GM19455 (cell line): ENCODE results near the gene SHISA9.
"Not testable (repeated sequence)": the region's sequence is repeated elsewhere in the genome, so short reads cannot be mapped to it uniquely, and the experiment has no call there.

Experiments used
- ATAC-seq: cut with Tn5 transposase; IDR thresholded peaks from one replicate; pipeline ENCODE4 v1.9.1; 2021; ENCODE audit not compliant: unreplicated experiment

Gene SHISA9

GRCh38 chr16:12899529-12900143 lies 1.8 kb upstream of the SHISA9 start:
- ATAC-seq, result no peak

- ATAC-seq, result no peak
Observed at GRCh38 chr16:12900156-12900555, 1.2 kb upstream of the SHISA9 start.

GRCh38 chr16:12900599-12901203 lies 697 bp upstream of the SHISA9 start:
- ATAC-seq, result no peak

- ATAC-seq, result no peak
Observed at GRCh38 chr16:12901204-12901596, 198 bp upstream of the SHISA9 start.

GRCh38 chr16:12902511-12903372 lies 1.3 kb downstream of the SHISA9 start:
- no peak for ATAC-seq

- no peak for ATAC-seq
Observed at GRCh38 chr16:12903407-12904328, 2.3 kb downstream of the SHISA9 start.

- no peak for ATAC-seq
Observed at GRCh38 chr16:12904329-12904671, 2.9 kb downstream of the SHISA9 start.

GRCh38 chr16:12906271-12906670 lies 4.9 kb downstream of the SHISA9 start:
- ATAC-seq, result no peak

GRCh38 chr16:12906765-12907516 lies 5.5 kb downstream of the SHISA9 start:
- no peak for ATAC-seq

GRCh38 chr16:12907670-12908233 lies 6.4 kb downstream of the SHISA9 start:
- ATAC-seq, result no peak

- ATAC-seq, result no peak
Observed at GRCh38 chr16:12917246-12917645, 15.8 kb downstream of the SHISA9 start.

- no peak for ATAC-seq
Observed at GRCh38 chr16:12917653-12918052, 16.3 kb downstream of the SHISA9 start.

GRCh38 chr16:12920739-12921138 lies 19.3 kb downstream of the SHISA9 start:
- no peak for ATAC-seq

GRCh38 chr16:12923640-12924039 lies 22.2 kb downstream of the SHISA9 start:
- ATAC-seq, result not testable (repeated sequence)

- ATAC-seq, result no peak
Observed at GRCh38 chr16:12925026-12925800, 23.8 kb downstream of the SHISA9 start.

GRCh38 chr16:12927591-12927990 lies 26.2 kb downstream of the SHISA9 start:
- no peak for ATAC-seq

GRCh38 chr16:12930881-12931280 lies 29.5 kb downstream of the SHISA9 start:
- no peak for ATAC-seq

GRCh38 chr16:12936391-12936790 lies 35.0 kb downstream of the SHISA9 start:
- no peak for ATAC-seq

- no peak for ATAC-seq
Observed at GRCh38 chr16:12941896-12942295, 40.5 kb downstream of the SHISA9 start.
